Right ventricle myocardium inferior (tissue), 1 donor: ENCODE measurements around the gene PCDHGB5. TPM values are rescaled to one million over a fixed set of nuclear protein-coding genes. Genes with fewer than 3 reads are reported as not detected.
"Not testable (repeated sequence)": the region's sequence is repeated elsewhere in the genome, so short reads cannot be mapped to it uniquely, and the experiment has no call there.

Experiments
- ATAC-seq: fragments of 200-7000 bp; cut with Tn5 transposase; one replicate; pipeline ENCODE4 v1.9.1; 2020; ENCODE audit warnings: mild to moderate bottlenecking, moderate library complexity
- DNase-seq: peaks from one replicate; pipeline ENCODE4 v3.0.0; 2021; ENCODE audit errors: missing footprints
- intact Hi-C: fragments of 100-400 bp; cut with DNase I; formaldehyde crosslinking; loops from one replicate; pipeline ENCODE4 v1.11.0; 2022
- long read RNA-seq: library from polyadenylated mRNA; unstranded; transcript quantifications from one replicate; pipeline ENCODE4 v2.0.0, GENCODE V29; 2021
- total RNA-seq: library from RNA; stranded (reverse); fragmentation: NEBNext Ultra II Directional; extraction: Animal tissue kit (Norgen Biotek cat#: 25700); gene quantifications from one replicate; pipeline ENCODE4 v1.2.1, GENCODE V29; 2021
- donor health status: DM: no; HTN: yes; CAD: no; lungs with severe emphysema.

The PCDHGB5 gene
- total RNA-seq = 6.1 TPM
- long read RNA-seq = 0 reads

DNA sequence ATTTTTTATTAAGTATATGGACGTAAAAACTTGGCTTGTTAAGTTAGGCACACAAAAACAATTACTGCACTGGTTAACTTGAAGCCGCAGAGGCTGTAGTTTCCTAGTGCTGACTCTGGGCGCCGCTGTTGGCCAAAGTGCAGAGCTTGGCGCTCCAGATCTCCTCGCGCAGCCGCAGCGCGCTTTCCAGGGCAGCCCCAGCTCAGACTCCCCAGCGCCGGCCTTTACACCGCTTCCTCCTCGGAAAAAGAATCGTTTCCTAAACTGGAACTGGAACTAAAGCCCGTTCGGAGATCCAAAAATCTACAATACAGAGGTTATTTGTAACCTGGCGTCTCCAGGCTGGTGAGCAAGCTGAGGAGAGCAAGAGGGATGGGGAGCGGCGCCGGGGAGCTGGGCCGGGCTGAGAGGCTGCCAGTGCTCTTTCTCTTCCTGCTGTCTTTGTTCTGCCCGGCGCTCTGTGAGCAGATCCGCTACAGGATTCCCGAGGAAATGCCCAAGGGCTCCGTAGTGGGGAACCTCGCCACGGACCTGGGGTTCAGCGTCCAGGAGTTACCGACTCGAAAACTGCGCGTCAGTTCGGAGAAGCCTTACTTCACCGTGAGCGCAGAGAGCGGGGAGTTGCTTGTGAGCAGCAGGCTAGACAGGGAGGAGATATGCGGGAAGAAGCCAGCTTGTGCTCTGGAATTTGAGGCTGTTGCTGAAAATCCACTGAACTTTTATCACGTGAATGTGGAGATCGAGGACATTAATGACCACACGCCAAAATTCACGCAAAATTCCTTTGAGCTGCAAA lies at the start of gene PCDHGB5:
TSS of gene PCDHGB5 (plus strand) at position 192 of the 796 bp plus-strand sequence. CDS start at position 373, 181 bp downstream.
- peak; percentile 68 for DNase-seq
- ATAC-seq = peak; percentile 89
- intact Hi-C loops = not testable (repeated sequence)

DNA sequence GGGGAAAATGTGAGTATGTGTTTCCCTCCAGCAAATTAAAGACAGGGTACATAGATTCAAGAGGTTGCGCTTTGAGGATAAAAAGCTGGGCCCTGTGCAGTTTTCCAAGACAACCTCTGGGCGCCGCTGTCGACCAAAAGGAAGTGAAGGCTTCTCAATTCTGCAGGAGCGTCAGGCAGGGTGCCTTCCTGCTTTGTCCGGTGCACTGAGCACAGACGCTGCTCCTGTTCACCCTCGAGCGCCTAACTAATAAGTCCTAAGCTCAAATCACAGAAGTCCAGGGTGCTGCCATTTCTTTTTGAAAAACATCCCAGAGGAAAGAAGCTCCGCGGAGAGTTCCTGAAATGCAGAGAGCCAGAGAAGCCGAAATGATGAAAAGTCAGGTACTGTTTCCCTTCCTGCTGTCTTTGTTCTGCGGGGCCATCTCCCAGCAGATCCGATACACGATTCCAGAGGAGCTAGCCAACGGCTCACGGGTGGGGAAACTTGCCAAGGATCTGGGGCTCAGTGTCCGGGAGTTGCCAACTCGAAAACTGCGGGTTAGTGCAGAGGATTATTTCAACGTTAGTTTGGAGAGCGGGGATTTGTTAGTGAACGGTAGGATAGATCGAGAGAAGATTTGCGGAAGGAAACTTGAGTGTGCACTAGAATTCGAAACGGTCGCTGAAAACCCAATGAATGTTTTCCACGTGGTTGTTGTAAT lies 47.7 kb upstream of the PCDHGB5 start, which contains the start of gene PCDHGB1:
TSS of gene PCDHGB1 (plus strand) at position 183 of the 703 bp plus-strand sequence. CDS start at position 345, 162 bp downstream.
- intact Hi-C loops = no loop called here
- DNase-seq (no peak), ATAC-seq (peak; percentile 83)

DNA sequence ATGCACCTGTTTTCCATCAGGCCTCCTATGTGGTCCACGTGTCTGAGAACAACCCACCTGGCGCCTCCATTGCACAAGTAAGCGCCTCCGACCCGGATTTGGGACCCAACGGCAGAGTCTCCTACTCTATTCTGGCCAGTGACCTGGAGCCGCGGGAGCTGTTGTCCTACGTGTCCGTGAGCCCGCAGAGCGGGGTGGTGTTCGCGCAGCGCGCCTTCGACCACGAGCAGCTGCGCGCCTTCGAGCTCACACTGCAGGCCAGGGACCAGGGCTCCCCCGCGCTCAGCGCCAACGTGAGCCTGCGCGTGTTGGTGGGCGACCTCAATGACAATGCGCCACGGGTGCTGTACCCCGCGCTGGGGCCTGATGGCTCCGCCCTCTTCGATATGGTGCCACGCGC lies 46.2 kb upstream of the PCDHGB5 start:
- intact Hi-C loops = no loop called here
- ATAC-seq (no peak), DNase-seq (no peak)

DNA sequence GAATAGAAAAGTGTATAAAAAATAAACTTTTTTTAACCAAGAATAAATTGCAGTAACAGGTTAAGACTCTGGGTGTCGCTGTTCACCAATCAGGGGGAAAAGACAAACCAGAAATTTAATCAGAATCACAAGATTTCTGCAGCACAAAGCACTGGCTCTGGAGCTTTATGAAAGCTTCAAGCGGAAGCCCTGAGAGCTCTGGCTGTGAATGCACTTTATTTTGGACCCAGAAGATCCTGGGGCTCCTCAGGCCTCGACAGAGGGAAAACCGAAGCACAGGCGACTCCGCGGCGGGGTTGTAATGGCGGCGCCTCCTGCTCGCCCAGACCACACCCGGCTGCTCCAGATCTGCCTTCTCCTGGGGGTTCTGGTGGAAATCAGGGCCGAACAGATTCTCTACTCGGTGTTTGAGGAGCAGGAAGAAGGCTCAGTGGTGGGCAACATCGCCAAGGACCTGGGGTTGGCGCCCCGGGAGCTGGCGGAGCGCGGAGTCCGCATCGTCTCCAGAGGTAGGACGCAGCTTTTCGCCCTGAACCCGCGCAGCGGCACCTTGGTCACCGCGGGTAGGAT lies 42.8 kb upstream of the PCDHGB5 start, which contains the start of gene PCDHGA4:
TSS of gene PCDHGA4 (plus strand) at position 122 of the 570 bp plus-strand sequence. CDS start at position 209, 87 bp downstream.
- ATAC-seq (no peak), DNase-seq (no peak)
- intact Hi-C loops = no loop called here

DNA sequence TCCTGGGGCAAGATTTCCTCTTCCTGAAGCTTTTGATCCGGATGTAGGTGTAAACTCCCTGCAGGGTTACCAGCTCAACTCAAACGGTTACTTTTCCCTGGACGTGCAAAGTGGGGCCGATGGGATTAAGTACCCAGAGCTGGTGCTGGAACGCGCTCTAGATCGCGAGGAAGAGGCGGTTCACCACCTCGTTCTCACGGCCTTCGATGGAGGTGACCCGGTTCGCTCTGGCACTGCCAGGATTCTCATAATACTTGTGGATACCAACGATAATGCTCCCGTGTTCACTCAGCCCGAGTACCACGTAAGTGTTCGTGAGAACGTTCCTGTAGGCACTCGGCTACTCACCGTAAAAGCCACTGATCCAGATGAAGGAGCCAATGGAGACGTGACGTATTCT lies 42.1 kb upstream of the PCDHGB5 start:
- intact Hi-C loops = no loop called here
- DNase-seq = no peak
- no peak for ATAC-seq

DNA sequence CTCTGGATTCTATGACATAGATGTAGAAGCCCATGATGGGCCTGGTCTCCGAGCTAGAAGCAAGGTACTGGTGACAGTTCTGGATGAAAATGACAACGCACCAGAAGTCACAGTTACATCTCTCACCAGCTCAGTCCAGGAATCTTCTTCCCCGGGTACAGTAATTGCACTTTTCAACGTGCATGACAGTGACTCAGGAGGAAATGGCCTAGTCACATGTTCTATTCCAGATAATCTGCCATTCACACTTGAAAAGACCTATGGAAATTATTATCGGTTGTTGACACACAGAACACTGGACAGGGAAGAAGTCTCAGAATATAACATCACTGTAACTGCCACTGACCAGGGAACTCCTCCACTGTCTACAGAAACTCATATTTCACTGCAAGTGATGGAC lies 41.6 kb upstream of the PCDHGB5 start:
- intact Hi-C loops = no loop called here
- no peak for ATAC-seq
- DNase-seq = no peak

DNA sequence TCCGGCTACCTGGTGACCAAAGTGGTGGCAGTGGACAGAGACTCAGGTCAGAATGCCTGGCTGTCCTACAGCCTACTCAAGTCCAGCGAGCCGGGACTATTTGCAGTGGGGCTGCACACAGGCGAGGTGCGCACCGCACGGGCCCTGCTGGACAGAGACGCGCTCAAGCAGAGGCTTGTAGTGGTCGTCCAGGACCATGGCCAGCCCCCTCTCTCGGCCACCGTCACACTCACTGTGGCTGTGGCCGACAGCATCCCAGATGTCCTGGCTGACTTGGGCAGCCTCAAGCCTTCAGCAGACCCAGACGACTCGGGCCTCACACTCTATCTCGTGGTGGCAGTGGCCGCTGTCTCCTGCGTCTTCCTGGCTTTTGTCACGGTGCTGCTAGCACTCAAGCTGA lies 40.8 kb upstream of the PCDHGB5 start:
- no peak for ATAC-seq
- intact Hi-C loops = no loop called here
- no peak for DNase-seq

DNA sequence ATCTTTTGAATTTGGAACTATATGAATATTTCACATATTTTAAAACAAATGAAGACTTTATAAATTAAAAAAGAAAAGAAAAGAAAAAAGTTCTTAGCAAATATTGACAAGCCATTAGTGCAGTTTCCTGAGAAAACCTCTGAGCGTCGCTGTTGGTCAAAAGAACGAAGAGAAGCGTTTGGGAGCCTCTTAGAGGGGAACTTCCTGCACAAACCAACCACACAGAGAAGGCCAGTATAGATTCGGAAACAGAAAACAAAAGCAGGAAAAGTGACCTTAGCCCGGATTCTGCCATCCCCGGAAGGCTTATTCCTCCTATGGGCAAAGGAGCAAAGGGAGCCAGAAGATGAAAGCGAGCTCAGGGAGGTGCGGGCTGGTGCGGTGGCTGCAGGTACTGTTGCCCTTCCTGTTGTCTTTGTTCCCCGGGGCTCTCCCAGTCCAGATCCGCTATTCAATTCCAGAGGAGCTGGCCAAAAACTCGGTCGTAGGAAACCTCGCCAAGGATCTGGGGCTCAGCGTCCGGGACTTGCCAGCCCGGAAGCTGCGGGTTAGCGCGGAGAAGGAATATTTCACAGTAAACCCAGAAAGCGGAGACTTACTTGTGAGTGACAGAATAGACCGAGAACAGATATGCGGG lies 37.8 kb upstream of the PCDHGB5 start, which contains the start of gene PCDHGB2:
TSS of gene PCDHGB2 (plus strand) at position 205 of the 637 bp plus-strand sequence. CDS start at position 347, 142 bp downstream.
- ATAC-seq = peak; percentile 39
- intact Hi-C loops = no loop called here

DNA sequence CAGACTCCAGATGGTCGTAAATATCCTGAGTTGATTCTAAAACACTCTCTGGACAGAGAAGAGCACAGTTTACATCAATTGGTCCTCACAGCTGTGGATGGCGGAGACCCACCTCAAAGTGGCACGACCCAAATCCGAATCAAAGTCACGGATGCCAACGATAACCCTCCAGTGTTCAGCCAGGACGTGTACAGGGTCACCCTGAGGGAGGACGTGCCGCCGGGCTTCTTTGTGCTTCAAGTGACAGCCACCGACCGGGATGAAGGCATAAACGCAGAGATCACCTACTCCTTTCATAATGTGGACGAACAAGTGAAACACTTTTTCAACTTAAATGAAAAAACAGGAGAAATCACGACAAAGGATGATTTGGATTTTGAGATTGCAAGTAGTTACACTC lies 37.1 kb upstream of the PCDHGB5 start:
- no peak for DNase-seq
- no peak for ATAC-seq
- intact Hi-C loops = no loop called here

More for the DNA sequence above, 37.8 kb upstream of the PCDHGB5 start, which contains the start of gene PCDHGB2:
- DNase-seq = no peak

DNA sequence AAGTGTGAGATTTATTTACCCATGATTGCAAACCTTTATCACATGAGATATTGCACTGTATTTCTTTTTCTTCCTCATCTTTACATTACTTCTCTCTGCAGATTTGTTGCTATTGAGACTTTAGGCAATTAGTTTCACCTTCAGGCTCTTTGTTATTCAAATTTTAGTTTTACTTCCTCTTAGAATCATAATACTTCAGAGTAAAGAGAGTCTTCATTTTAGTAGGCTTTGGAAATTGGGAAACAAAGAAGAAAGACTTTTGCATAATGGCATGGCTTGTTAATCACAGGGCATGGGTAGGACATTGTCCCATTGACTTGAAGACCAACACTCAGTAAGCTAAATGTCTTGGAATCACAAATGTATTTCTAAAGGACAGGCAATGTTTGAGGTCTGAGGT lies 35.0 kb upstream of the PCDHGB5 start:
- intact Hi-C loops = no loop called here
- no peak for ATAC-seq
- DNase-seq = no peak

DNA sequence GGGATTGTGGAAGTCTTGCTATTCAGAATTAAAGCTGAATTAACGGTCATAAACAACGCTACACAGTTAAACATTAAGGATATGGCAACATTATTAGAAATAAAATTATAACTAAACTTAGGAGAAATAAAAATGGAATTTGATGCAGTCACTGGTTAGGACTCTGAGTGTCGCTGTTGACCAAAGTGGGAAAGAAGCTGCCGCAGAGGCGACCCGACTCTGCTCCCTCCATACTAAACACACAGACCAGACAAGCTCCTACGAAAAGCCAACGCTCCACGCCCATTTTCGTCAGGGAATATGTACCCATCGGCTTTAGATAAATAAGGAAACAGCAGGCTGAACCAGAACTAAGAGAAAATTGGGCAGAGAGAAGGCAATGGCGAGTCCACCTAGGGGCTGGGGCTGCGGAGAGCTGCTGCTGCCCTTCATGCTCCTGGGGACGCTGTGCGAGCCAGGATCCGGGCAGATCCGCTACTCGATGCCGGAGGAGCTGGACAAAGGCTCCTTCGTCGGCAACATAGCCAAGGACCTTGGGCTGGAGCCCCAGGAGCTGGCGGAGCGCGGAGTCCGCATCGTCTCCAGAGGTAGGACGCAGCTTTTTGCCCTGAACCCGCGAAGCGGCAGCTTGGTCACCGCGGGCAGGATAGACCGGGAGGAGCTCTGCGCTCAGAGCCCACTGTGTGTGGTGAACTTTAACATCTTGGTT lies 33.6 kb upstream of the PCDHGB5 start, which contains the start of gene PCDHGA5:
TSS of gene PCDHGA5 (plus strand) at position 211 of the 709 bp plus-strand sequence. CDS start at position 380, 169 bp downstream.
- peak; percentile 65 for ATAC-seq
- intact Hi-C loops = no loop called here
- DNase-seq = no peak

DNA sequence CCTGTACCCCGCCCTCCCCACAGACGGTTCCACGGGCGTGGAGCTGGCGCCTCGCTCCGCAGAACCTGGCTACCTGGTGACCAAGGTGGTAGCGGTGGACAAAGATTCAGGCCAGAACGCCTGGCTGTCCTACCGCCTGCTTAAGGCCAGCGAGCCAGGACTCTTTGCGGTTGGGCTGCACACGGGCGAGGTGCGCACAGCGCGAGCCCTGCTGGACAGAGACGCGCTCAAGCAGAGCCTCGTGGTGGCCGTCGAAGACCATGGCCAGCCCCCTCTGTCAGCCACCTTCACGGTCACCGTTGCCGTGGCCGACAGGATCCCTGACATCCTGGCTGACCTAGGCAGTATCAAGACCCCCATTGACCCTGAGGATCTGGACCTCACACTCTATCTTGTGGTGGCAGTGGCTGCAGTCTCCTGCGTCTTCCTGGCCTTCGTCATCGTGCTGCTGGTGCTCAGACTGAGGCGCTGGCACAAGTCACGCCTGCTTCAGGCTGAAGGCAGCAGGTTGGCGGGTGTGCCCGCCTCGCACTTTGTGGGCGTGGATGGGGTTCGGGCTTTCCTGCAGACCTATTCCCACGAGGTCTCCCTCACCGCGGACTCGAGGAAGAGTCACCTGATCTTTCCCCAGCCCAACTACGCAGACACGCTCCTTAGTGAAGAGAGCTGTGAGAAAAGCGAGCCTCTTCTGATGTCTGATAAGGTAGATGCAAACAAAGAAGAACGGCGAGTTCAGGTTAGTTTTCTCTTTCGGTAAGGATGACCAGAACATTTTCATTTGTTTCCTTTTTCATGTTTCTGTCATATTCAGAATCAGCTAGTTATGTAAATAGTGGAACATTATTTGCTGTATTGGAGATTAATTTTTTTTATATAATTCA lies 31.5 kb upstream of the PCDHGB5 start:
- intact Hi-C loops = no loop called here
- ATAC-seq (no peak), DNase-seq (no peak)

DNA sequence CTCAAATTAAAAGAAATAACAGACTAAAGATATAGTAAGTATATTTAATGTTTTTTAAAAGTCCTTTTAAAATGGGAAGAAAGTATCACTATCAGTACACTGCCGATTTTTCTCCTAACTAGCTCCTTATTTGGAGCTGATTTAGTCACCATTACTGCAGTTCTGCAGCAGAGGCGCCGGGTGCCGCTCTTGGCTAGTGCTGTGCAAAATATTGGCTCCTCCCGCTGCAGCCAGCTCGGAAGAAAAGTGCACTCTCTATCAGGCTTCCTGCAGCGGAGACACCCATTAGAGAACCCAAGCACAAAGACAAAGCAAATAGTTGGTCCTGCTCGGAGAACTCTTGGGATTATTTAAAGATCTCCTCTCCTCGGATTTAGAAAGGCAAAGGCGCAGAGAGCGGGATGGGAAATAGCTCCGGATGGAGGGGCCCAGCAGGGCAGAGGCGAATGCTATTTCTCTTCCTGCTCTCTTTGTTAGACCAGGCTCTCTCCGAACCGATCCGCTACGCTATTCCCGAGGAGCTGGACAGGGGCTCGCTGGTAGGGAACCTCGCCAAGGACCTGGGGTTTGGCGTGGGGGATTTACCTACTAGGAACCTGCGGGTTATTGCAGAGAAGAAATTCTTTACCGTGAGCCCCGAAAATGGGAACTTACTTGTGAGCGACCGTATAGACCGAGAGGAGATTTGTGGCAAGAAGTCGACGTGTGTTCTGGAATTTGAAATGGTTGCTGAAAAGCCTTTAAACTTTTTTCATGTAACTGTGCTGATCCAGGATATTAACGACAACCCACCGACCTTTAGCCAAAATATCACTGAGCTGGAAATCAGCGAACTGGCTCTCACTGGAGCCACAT lies 27.5 kb upstream of the PCDHGB5 start, which contains the start of gene PCDHGB3:
TSS of gene PCDHGB3 (plus strand) at position 249 of the 855 bp plus-strand sequence. CDS start at position 402, 153 bp downstream.
- ATAC-seq (peak; percentile 86), DNase-seq (peak; percentile 84)
- intact Hi-C loops = loop anchor here (5.0 kb wide), 1 partner anchor 42 kb away; the partner anchor contains the start of gene PCDHGA10

DNA sequence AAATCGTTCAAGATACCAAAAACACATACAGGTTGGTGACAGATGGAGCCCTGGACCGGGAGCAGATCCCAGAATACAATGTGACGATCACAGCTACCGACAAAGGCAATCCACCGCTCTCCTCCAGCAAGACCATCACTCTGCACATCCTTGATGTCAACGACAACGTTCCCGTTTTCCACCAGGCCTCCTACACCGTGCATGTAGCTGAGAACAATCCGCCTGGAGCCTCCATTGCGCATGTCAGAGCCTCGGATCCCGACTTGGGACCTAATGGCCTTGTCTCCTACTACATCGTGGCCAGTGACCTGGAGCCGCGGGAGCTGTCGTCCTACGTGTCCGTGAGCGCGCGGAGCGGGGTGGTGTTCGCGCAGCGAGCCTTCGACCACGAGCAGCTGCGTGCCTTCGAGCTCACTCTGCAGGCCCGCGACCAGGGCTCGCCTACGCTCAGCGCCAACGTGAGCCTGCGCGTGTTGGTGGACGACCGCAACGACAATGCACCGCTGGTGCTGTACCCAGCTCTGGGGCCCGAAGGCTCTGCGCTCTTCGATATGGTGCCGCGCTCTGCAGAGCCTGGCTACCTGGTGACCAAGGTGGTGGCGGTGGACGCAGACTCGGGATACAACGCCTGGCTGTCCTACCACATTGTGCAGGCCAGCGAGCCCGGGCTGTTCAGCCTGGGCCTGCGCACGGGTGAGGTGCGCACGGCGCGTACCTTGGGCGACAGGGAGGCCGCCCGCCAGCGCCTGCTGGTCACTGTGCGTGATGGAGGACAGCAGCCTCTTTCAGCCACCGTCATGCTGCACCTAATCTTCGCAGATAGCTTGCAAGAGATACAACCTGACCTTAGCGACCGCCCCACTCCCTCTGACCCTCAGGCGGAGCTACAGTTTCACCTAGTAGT lies 25.9 kb upstream of the PCDHGB5 start:
- intact Hi-C loops = loop anchor here (5.0 kb wide), 1 partner anchor 40 kb away; the partner anchor contains the start of gene PCDHGA10
- DNase-seq (no peak), ATAC-seq (peak; percentile 34)
